GM21723 (cell line): Measurements from ENCODE around the gene PCYT1A.
"Not testable (repeated sequence)": the region's sequence is repeated elsewhere in the genome, so short reads cannot be mapped to it uniquely, and the experiment has no call there.

Source experiments
- ATAC-seq: cut with Tn5 transposase; IDR thresholded peaks from one replicate; pipeline ENCODE4 v1.9.1; 2021; ENCODE audit warnings: mild to moderate bottlenecking, moderate library complexity; ENCODE audit not compliant: unreplicated experiment

The PCYT1A gene

GRCh38 chr3:196287440-196288140, at the start of gene PCYT1A:
Gene PCYT1A (minus strand): TSS chr3:196287726. CDS start chr3:196270531, 17,195 bp downstream.
- ATAC-seq, result peak; percentile 84

GRCh38 chr3:196336319-196337145, 49.0 kb upstream of the PCYT1A start:
- no peak for ATAC-seq

DNA sequence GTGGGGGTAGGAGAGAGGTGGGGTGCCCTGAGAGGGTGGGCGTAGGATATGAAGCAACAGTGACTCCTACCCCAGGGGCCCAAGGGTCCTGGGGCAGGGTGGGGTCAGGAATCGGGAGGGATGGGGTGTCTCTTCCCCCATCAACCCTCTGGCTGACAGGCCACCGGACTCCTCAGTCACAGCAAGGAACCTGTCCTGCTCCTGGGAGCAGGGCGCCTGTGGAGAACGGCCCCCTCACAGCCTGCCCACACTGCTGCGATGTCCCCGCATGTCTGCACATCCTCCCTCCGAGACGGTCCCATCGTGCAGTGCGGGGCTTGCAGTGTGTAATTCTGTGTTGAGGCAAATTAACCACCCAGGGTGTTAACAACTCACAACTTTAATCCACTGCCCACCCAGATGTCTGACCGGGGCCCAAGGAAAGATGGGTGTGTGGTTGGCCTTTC, 48.0 kb upstream of the PCYT1A start:
- no peak for ATAC-seq

DNA sequence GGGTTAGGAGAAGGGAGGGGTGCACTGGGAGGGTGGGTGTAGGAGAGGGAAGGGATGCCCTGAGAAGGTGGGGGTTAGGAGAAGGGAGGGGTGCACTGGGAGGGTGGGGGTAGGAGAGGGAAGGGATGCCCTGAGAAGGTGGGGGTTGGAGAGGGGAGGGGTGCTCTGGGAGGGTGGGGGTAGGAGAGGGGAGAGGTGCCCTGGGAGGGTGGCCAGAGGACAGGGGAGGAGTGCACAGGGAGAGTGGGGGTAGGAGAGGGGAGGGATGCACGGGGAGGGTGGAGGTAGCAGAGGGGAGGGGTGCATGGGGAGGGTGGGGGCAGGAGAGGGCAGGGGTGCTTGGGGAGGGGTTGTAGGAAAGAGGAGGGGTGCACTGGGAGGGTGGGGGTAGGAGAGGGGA, 47.5 kb upstream of the PCYT1A start:
- no peak for ATAC-seq

DNA sequence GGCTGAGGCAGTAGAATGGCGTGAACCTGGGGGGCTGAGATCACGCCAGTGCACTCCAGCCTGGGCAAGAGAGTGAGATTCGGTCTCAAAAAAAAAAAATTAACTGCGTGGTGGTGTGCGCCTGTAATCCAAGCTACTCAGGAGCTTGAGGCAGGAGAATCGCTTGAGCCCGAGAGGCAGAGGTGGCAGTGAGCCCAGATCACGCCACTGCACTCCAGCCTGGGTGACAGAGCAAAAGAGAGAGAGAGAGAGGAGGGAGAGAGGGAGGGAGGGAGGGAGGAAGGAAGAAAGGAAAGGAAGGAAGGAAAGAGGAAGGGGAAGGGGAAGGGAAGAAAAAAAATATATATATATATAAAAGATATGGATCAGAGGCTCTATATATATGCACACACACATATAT, 44.6 kb upstream of the PCYT1A start:
- ATAC-seq, result no peak

GRCh38 chr3:196327405-196327804, 39.9 kb upstream of the PCYT1A start:
- no peak for ATAC-seq

- no peak for ATAC-seq
Observed at GRCh38 chr3:196326936-196327335, 39.4 kb upstream of the PCYT1A start.

DNA sequence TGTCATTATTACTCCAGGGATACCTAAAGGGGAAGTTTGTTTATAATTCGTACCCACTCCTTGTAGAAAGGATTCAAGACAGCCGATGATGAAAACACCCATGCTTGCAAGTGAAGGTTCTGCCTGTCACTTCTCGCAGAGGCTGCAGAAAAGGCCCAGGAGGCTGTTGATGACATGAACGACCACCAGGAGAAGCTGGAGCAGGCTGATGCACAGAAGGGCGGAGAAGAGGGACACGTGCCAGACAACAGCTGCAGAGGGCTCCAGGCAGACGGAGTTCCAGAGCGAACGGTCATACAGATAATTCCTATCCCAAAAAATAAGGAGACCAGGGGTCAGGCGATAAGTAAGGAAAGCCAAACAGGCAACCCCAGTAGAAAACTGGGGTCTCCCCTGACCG, 36.2 kb upstream of the PCYT1A start:
- no peak for ATAC-seq

GRCh38 chr3:196323016-196323415, 35.5 kb upstream of the PCYT1A start:
- ATAC-seq, result no peak

GRCh38 chr3:196321162-196321561, 33.6 kb upstream of the PCYT1A start:
- ATAC-seq, result no peak

- ATAC-seq, result no peak
Observed at GRCh38 chr3:196320137-196320536, 32.6 kb upstream of the PCYT1A start.

- peak; percentile 82 for ATAC-seq
Observed at GRCh38 chr3:196317687-196318467, 30.4 kb upstream of the PCYT1A start, which contains the start of gene DYNLT2B. Gene DYNLT2B (minus strand): TSS chr3:196318240. CDS start chr3:196318152, 88 bp downstream.

GRCh38 chr3:196316799-196317686, 29.5 kb upstream of the PCYT1A start:
- not testable (repeated sequence) for ATAC-seq

DNA sequence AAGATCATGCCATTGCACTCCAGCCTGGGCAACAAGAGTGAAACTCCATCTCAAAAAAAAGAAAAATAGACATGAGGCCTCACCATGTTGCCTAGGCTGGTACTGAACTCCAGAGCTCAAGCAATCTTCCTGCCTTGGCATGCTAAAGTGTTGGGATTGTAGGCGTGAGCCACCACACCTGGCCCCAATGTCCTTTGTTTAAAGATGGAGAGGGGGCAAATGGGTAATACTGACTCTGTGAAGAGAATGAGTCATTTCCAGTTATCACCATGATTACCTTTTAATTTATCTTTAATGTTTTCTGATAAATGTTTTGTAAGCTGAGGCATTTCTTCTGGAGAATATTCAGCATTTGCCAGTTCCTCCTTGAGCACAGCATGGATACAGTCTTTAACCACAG, 28.3 kb upstream of the PCYT1A start:
- no peak for ATAC-seq

DNA sequence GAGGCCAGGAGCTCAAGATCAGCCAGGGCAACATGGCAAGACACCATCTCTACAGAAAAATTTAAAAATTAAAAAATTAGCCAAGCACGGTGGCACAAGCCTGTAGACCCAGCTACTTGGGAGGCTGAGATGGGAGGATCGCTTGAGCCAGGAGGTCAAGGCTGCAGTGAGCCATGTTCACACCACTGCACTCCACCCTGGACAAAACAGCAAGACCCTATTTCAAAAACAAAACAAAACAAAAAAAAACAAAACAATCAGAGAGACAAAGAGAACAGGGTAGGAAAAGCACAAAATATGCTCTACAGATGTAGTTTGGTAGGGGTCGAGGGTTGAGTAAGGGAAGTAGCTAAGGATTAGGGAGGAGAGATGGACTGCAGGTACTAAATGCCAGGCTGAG, 27.1 kb upstream of the PCYT1A start:
- no peak for ATAC-seq

GRCh38 chr3:196314086-196314485, 26.6 kb upstream of the PCYT1A start:
- not testable (repeated sequence) for ATAC-seq

- not testable (repeated sequence) for ATAC-seq
Observed at GRCh38 chr3:196302960-196303359, 15.4 kb upstream of the PCYT1A start.

DNA sequence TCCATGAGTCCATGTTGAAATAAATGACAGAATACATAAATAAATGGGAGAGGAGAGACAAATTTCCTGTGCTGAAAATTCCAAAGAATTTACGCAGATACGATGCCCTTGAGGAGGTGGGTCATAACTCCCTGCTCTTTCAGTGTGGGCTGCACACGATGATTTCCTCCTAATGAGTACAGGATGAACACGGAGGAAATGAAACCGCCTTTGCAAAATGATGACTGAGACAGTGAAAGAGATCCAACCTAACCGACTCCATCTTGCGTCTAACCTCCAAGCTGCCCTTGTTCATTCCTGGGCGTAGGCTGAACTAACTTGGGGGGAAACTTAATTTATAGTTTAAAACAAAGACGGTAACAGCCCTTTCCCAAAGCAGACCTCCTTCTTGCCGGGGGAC, 15.0 kb upstream of the PCYT1A start:
- not testable (repeated sequence) for ATAC-seq

DNA sequence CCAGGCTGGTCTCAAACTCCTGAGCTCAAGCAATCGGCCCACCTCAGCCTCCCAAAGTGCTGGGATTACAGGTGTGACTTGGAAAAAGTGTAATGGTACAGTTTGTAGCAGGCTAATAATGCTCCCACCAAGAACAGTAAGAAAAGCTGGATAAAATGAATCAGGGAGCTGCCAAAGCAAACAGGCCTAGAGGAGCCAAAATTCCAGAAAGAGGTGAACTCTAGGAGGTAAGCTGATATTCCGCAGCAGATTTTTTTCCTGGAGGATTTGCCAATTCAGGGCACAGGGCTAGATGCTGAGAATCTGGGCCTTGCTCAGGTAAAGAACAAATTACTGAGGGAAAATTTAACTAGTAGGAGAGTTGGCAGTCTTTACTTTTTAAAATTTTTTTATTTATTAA, 11.0 kb upstream of the PCYT1A start:
- ATAC-seq, result no peak

DNA sequence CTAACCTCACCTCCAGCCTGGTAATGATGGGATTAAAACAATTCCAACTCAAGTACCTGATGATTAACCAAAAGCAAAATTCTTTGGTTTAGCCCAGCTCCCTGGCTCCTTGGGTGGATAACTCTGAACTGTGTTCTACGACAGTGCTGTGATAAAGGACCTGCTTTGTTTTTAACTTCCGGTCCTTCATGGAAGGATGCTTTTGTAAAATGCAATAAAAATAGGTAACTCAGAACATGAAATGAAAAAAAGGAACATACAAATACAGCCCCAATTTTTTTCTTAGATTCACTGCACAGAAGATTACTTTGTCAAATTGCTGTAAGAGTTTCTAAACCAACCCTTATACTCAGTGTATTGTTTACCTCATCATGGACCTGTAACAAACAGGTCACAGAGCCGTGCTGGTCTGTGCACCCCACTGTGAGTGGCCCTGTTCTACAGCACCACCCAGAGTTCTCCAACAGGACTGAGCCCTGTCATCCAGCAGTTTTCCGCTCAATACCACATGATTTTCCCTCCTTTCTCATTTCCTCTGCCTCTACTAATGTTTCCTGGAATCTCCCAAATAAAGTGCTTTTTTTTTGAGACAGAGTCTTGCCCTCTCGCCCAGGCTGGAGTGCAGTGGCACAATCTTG, 4.9 kb upstream of the PCYT1A start:
- peak; percentile 34 for ATAC-seq
